Measurements from ENCODE around the gene ASMT. TPM values are rescaled to one million over a fixed set of nuclear protein-coding genes. Genes with fewer than 3 reads are reported as not detected.
A peak's percentile ranks its signal among the peaks of the same experiment; 100 is the strongest.
"Not testable (repeated sequence)": the region's sequence is repeated elsewhere in the genome, so short reads cannot be mapped to it uniquely, and the experiment has no call there.

Gene ASMT
- not detected for polyA plus RNA-seq (ENCODE audit: insufficient read length)

- no peak for DNase-seq (ENCODE audit: low read depth)
Measured at GRCh38 chrX:1614927-1615326, at the start of gene ASMT. ASMT (plus strand) TSS chrX:1615059; CDS start chrX:1615200, 141 bp downstream.

GRCh38 chrX:1574181-1574580 lies 40.7 kb upstream of the ASMT start:
- DNase-seq (ENCODE audit: low read depth), result not testable (repeated sequence)

GRCh38 chrX:1576201-1576992 lies 38.5 kb upstream of the ASMT start:
- DNase-seq (ENCODE audit: low read depth), result no peak

GRCh38 chrX:1577845-1578244 lies 37.0 kb upstream of the ASMT start:
- DNase-seq (ENCODE audit: low read depth), result no peak

- DNase-seq (ENCODE audit: low read depth), result no peak
Measured at GRCh38 chrX:1578511-1579173, 36.2 kb upstream of the ASMT start.

- no peak for DNase-seq (ENCODE audit: low read depth)
Measured at GRCh38 chrX:1581132-1581531, 33.7 kb upstream of the ASMT start.

- DNase-seq (ENCODE audit: low read depth), result no peak
Measured at GRCh38 chrX:1582686-1583437, 32.0 kb upstream of the ASMT start.

GRCh38 chrX:1584237-1585011 lies 30.4 kb upstream of the ASMT start:
- DNase-seq (ENCODE audit: low read depth), result no peak

GRCh38 chrX:1587161-1587560 lies 27.7 kb upstream of the ASMT start:
- no peak for DNase-seq (ENCODE audit: low read depth)

- no peak for DNase-seq (ENCODE audit: low read depth)
Measured at GRCh38 chrX:1589356-1590130, 25.3 kb upstream of the ASMT start.

GRCh38 chrX:1591102-1591862 lies 23.6 kb upstream of the ASMT start, which contains the start of gene AKAP17A:
AKAP17A (plus strand) TSS chrX:1591604; CDS start chrX:1593463, 1,859 bp downstream.
- DNase-seq (ENCODE audit: low read depth), result peak; percentile 81

- DNase-seq (ENCODE audit: low read depth), result no peak
Measured at GRCh38 chrX:1591863-1592469, 22.9 kb upstream of the ASMT start.

- DNase-seq (ENCODE audit: low read depth), result no peak
Measured at GRCh38 chrX:1592470-1593142, 22.3 kb upstream of the ASMT start.

GRCh38 chrX:1593286-1594271 lies 21.3 kb upstream of the ASMT start:
- DNase-seq (ENCODE audit: low read depth), result no peak

- DNase-seq (ENCODE audit: low read depth), result no peak
Measured at GRCh38 chrX:1595711-1596060, 19.2 kb upstream of the ASMT start.

- no peak for DNase-seq (ENCODE audit: low read depth)
Measured at GRCh38 chrX:1596676-1597344, 18.0 kb upstream of the ASMT start.

- DNase-seq (ENCODE audit: low read depth), result no peak
Measured at GRCh38 chrX:1597345-1598020, 17.4 kb upstream of the ASMT start.
